PFSK-1 (cell line): ENCODE results near the gene ELMO1.

Experiments used
- POLR2AphosphoS5 ChIP-seq: IDR thresholded peaks from 2 replicates; pipeline ENCODE4 v1.6.1; 2012; ENCODE audit warnings: low read depth, mild to moderate bottlenecking, control low read depth, low read length, moderate library complexity
- REST ChIP-seq, 2 experiments: IDR thresholded peaks; 2 replicates each; pipeline versions ENCODE4 v1.6.1 to v1.8.0; 2011 to 2012; ENCODE audit warnings: low read depth in 2 of 2, low read length in 2 of 2, control low read depth in 1 of 2, inconsistent platforms in 1 of 2, mild to moderate bottlenecking in 1 of 2, moderate library complexity in 1 of 2; ENCODE audit not compliant: insufficient read depth in 1 of 2
- SIN3A ChIP-seq: IDR thresholded peaks from 2 replicates; pipeline ENCODE4 v1.6.1; 2012; ENCODE audit warnings: mild to moderate bottlenecking, low read length, moderate library complexity, borderline replicate concordance; ENCODE audit not compliant: insufficient read depth
- TAF1 ChIP-seq: IDR thresholded peaks from 2 replicates; pipeline ENCODE4 v1.6.1; 2012; ENCODE audit warnings: low read length, control low read depth, borderline replicate concordance; ENCODE audit not compliant: insufficient read depth

- TF ChIP-seq POLR2AphosphoS5 (no peak), REST (IDR thresholded peaks at IDR 0.05; ENCODE audit: insufficient read depth in 1 of 2, low read depth in 2 of 2, low read length in 2 of 2) (no peak), TAF1 (no peak), SIN3A (no peak)
These were observed 246.8 kb downstream of the ELMO1 start for GRCh38 chr7:37201876-37202198.
